Omental fat pad (tissue), 4 donors: ENCODE measurements around the gene SUPT3H. TPM values are rescaled to one million over a fixed set of nuclear protein-coding genes. Genes with fewer than 3 reads are reported as not detected.

ENCODE experiments used
- ATAC-seq: fragments of 150-250 bp; one replicate; pipeline ENCODE4 v1.9.1; 2016; ENCODE audit warnings: mild to moderate bottlenecking, moderate library complexity; ENCODE audit not compliant: low FRiP score
- DNase-seq: peaks from one replicate; pipeline ENCODE4 v3.0.0-alpha.2; 2019; ENCODE audit warnings: low spot score
- total RNA-seq, 4 donors: library from RNA; depleted of rRNA; stranded (reverse); fragments of >200 nt; gene quantifications; one replicate each; pipeline ENCODE4 v1.1.0, GENCODE V29; 2016
- TF ChIP-seq, protein P1 (sequence below), 3 donors: fragments of 450-650 bp; IDR thresholded peaks; one replicate each; pipeline ENCODE4 v1.5.1; 2016 to 2017; ENCODE audit warnings: antibody characterized with exemption in 3 of 3, mild to moderate bottlenecking in 3 of 3, moderate library complexity in 2 of 3

SUPT3H gene
- total RNA-seq, 4 donors from 2014 or later, result 2.2 to 8.4 (median 5.2) TPM

DNA sequence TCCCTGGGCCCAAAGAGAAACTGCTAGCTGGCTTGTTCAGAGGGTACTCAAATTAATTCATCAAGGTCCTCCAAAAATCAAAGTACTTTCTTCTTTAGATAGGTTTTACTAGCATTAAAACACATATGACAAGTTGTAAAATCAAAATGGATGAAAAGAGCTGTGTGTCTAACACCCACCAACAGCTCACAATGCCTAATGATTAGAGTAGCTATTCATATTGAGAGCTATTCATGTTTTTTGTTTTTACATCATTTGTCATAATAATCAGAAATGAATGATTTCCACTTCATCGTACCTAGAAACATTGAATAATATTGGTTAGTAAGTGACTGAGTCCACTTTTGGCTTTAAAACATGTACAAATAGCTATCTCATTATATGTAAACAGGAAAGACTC, 339.5 kb downstream of the SUPT3H start:
- ATAC-seq (no peak), DNase-seq (no peak)
- TF ChIP-seq, protein P1, sequence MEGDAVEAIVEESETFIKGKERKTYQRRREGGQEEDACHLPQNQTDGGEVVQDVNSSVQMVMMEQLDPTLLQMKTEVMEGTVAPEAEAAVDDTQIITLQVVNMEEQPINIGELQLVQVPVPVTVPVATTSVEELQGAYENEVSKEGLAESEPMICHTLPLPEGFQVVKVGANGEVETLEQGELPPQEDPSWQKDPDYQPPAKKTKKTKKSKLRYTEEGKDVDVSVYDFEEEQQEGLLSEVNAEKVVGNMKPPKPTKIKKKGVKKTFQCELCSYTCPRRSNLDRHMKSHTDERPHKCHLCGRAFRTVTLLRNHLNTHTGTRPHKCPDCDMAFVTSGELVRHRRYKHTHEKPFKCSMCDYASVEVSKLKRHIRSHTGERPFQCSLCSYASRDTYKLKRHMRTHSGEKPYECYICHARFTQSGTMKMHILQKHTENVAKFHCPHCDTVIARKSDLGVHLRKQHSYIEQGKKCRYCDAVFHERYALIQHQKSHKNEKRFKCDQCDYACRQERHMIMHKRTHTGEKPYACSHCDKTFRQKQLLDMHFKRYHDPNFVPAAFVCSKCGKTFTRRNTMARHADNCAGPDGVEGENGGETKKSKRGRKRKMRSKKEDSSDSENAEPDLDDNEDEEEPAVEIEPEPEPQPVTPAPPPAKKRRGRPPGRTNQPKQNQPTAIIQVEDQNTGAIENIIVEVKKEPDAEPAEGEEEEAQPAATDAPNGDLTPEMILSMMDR (IDR thresholded peaks at IDR 0.05), result no peak

- DNase-seq (no peak), ATAC-seq (no peak)
- TF ChIP-seq, protein P1 (IDR thresholded peaks at IDR 0.05), result no peak
These were observed 341.6 kb downstream of the SUPT3H start for GRCh38 chr6:45036103-45036502.

DNA sequence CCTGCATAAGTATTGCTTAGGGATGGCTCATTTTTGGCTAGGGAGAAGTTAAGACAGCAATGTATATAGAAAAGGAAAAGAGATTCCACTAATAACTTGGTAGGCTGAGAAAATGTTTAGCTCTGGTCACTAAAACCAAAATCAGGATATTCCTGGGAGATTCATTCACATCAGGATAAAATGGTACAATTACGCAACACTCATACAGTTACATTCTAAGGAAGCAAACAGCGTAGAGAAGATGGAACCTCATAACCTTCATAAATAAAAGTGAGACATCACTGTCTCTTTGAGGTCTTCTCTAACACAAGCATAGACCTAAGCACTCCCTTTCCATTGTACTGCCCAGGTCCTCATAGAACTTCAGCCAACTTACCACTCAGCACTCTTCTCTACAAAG, 345.3 kb downstream of the SUPT3H start:
- DNase-seq, result no peak
- no peak for ATAC-seq
- TF ChIP-seq, protein P1 (IDR thresholded peaks at IDR 0.05), result no peak

DNA sequence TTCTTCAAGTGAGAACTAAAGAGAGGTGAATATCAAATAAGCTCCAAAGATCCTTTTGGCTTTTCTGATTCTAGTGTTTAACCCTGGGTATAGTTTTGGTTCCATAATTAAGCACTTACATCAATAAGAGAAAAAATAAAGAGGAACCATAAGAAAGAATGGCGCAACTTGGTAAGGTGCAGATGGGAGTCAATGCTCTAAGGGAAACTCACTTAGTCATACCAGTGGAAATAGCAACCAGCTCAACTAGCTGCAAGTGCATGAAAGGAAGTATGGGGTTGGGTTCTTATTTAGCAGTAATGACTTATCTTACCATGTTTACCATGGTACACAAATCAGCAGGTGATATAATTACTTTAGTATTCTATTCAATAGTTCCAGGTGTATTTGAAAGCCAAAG, 346.1 kb downstream of the SUPT3H start:
- no peak for ATAC-seq
- no peak for DNase-seq
- TF ChIP-seq, protein P1 (IDR thresholded peaks at IDR 0.05), result no peak

DNA sequence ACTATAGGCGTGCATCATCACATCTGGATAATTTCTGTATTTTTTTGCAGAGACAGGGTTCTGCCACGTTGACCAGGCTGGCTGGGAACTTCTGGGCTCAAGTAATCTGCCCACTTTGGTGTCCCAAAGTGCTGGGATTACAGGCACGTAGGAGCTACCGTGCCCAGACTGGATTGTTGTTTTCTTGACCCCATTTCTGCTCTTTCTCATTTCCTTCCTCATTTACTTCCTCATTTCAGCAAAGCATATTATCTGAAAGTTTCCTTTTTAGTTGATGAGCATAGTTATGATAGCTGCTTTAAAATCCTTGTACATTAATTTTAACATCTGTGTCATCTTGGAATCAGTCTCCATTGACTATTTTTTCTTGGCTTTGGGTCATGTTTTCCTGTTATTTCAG, 350.6 kb downstream of the SUPT3H start:
- ATAC-seq (no peak), DNase-seq (no peak)
- TF ChIP-seq, protein P1 (IDR thresholded peaks at IDR 0.05), result no peak

DNA sequence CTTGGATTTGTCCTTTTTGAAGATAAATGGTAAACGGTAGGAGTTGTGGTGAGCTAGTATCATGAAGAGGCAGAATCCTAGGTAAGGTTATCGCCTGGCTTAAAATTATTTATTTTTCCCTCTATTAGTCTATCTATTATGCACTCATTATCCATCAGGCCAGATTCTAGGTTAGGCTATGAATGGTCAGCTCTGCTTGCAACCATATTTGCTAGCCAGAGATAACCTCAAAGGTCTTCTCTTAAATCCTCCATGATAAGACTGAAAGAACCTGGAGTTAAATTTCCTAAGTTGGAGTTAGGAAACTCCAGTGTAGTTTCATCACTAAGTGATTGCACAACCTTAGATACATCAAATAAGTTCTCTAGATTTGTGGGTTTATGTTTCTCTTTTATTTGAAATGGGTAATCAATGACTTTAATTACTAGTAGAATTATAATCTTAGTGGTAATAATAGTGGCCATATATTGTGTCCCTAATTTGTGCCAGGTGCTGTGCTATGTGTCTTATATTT, 351.7 kb downstream of the SUPT3H start:
- TF ChIP-seq, protein P1 (IDR thresholded peaks at IDR 0.05), result no peak
- ATAC-seq (no peak), DNase-seq (no peak)

- ATAC-seq (no peak), DNase-seq (no peak)
- TF ChIP-seq, protein P1 (IDR thresholded peaks at IDR 0.05), result no peak
These were observed 353.1 kb downstream of the SUPT3H start for GRCh38 chr6:45024610-45025009.
